HG03045 (cell line): ENCODE data around the gene NR2F1-AS1.
"Not testable (repeated sequence)": the region's sequence is repeated elsewhere in the genome, so short reads cannot be mapped to it uniquely, and the experiment has no call there.

Source experiments
- ATAC-seq: cut with Tn5 transposase; IDR thresholded peaks from one replicate; pipeline ENCODE4 v1.9.1; 2021; ENCODE audit warnings: mild to moderate bottlenecking, moderate library complexity; ENCODE audit not compliant: unreplicated experiment

NR2F1-AS1 gene

DNA sequence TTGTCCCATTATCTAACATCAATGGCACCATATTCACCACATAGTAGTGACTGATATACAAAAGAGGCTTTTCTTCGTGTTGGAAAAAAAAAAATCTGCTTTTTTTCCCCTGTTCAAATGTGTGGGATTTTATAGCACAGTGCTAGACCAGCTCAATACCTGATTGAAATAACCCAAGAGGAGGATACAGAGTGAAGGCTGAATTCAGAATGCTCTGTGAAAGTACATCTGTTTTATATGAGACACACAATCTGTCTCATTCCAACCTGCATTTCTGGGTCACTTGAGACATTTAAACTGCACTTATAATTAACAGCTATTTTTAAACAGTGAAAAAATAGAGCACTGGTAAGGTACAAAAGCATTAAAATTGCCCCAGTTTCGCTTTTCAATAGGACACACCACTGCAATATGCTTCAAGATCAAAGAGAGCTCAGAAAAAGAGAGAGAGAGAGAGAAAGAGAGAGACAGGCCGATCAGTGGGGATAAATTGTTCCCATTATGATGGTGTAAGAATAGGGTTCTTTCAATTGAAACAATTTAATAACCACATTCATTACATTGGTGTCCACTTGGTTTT, 179.3 kb downstream of the NR2F1-AS1 start:
- ATAC-seq: no peak

DNA sequence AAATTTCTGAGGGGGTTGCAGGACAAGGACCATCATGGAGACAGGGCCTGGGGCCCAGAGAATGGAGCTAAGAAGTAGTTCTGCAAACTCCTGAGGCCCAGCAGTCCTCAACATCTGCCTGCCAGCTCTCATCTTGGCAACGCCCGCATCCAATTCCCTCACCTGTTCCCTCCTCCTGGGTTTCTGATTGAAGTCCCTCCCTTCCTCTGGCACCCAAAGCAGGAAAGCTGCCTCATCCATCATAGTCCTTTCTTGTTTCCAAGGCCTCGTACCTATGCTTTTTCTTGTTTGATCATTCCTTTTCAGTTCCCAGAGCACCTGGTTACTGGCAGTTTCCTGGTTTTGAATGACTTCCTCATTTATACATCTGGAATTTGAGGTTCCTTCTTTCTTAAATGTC, 181.3 kb downstream of the NR2F1-AS1 start:
- no peak for ATAC-seq

DNA sequence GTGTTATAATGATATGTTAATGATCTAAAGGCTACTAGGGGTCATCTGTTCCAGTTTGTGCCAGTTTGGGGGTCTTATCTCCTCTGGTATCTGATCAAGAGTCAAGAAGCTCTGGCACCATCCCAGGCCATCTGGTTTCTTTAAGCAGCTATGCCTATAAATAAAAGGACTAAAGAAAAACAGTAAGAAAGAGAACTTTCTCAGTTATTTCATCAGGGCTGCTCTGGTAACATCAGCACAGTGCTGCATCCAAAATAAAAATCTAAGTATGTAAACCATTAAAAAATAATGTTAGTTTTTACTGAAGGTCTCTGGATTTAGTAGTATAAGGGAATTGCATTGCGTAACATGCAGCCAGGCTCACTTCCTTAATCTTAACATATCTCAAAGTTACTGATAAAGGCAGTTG, 185.0 kb downstream of the NR2F1-AS1 start:
- ATAC-seq: no peak

- ATAC-seq: no peak
Measured at GRCh38 chr5:93395010-93395409, 186.0 kb downstream of the NR2F1-AS1 start.

GRCh38 chr5:93394301-93394700, 186.7 kb downstream of the NR2F1-AS1 start:
- no peak for ATAC-seq

GRCh38 chr5:93391169-93391568, 189.8 kb downstream of the NR2F1-AS1 start:
- not testable (repeated sequence) for ATAC-seq

DNA sequence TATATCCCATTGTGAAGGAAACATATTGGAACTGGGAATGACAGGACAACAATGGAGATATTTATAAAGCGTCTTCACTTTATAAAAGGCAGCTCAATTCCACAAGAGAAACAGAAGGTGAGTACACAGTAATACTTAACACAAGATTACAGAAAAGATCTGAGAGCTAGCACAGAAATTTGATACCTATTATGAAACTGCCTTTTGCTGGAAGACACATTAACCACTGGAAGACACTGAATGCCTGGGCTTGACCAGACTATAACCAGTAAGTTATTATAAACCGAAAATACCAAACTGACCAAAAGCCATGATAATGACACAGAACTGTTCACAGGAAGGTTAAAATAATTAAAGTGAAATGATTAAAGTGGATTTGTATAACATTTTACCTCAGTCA, 195.4 kb downstream of the NR2F1-AS1 start:
- no peak for ATAC-seq

- no peak for ATAC-seq
Measured at GRCh38 chr5:93384995-93385394, 196.0 kb downstream of the NR2F1-AS1 start.

DNA sequence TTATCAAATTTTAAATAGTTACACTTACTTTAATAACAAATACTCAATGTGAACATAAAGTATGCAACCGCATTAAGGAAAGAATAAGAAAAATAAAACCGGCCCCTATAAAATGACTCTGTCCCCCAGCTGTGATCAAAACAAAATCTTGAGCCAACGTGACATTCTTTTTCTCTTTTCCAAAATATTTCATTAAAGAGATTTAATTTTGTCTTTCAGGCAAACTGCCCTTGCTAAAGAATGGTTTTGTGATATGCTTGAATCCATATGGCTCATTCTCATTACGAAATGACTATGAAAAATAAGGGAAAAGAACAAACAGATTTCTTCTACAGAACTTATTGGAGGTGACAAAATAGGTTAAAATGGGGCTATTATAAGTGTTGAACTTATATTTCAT, 197.0 kb downstream of the NR2F1-AS1 start:
- no peak for ATAC-seq

- no peak for ATAC-seq
Measured at GRCh38 chr5:93382188-93382825, 198.7 kb downstream of the NR2F1-AS1 start.

GRCh38 chr5:93381057-93381456, 200.0 kb downstream of the NR2F1-AS1 start:
- no peak for ATAC-seq

- no peak for ATAC-seq
Measured at GRCh38 chr5:93378073-93378472, 202.9 kb downstream of the NR2F1-AS1 start.

DNA sequence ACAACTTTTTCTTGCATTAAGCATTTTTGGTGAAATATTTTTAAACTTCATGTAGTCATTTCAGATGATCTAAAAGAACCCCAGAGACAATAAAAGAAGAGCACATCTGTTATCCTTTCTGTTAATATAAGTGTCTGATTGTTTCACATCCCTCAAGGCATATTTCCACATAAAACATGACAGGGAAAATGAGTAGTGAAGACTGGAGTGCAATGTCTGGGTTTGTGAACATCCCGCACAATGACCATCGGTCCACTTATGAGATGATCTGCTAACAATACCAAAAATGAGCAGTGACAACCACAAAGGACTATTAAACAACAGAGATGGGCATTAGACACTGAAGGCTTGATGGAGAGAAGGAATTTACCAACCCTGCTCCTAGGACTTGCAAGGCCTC, 209.1 kb downstream of the NR2F1-AS1 start:
- no peak for ATAC-seq

GRCh38 chr5:93364378-93364777, 216.6 kb downstream of the NR2F1-AS1 start:
- ATAC-seq: no peak

DNA sequence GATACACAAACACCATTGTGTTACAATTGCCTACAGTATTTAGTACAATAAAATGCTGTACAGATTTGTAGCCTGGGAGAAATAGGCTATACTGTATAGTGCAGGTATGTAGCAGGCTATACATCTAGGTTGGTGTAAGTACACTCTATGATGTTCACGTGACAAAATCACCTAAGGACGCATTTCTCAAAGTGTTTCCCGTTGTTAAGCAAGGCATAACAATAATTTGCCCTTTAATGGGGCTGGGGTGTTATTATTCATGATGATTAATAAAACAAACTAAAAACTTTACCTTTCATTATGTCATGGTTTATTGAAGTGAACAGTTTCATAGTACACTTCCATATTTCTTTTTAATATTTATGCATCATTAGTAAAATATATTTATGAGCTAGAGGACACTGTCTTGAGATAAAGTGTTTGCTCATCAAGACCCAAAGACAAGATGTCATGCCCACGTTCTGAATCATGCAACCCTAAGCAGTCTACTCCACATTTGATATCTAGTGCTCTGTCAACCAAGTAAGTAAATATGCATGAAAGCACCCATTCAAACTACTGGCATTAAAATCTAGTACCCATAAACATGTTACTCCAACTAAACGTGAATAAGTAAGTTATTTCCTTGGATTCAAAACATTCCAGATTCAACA, 220.5 kb downstream of the NR2F1-AS1 start:
- no peak for ATAC-seq

DNA sequence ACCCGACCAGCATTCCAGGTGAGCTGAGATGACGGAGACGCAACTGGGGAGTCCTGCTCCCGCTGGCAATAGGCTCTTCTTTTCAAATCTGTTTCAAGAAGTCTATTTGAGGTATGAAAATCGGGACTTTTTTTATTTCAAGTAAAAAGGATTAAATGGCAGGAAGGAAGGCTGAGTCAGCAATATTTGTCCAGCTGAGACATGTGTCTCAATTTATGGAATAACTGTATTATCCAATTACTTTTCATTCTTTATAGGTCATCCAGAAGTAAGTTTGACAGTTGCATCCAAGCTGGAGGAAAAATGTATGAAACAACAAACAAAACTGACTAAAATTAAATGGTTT, 221.1 kb downstream of the NR2F1-AS1 start:
- ATAC-seq: no peak
